Peyer's patch (tissue), 4 donors: ENCODE data around the gene REC114. TPM values are rescaled to one million over a fixed set of nuclear protein-coding genes. Genes with fewer than 3 reads are reported as not detected.

Experiments
- DNase-seq, 3 donors: peaks; one replicate each; pipeline ENCODE4 v3.0.0-alpha.2; 2017 to 2019
- H3K27ac ChIP-seq, 4 donors: fragments of 200-600 bp; sonication (generic); one replicate each; pipeline ENCODE4 v1.5.1; 2016 to 2019
- H3K27me3 ChIP-seq, 2 donors: fragments of 200-600 bp; sonication (generic); one replicate each; pipeline ENCODE4 v1.5.1; 2019
- H3K36me3 ChIP-seq, 3 donors: fragments of 200-600 bp; sonication (generic); one replicate each; pipeline ENCODE4 v1.5.1; 2016 to 2019
- H3K4me1 ChIP-seq, 4 donors: fragments of 200-600 bp; sonication (generic); one replicate each; pipeline ENCODE4 v1.5.1; 2016 to 2019
- H3K4me3 ChIP-seq, 4 donors: fragments of 200-600 bp; sonication (generic); 1 replicate in 3 of 4; 2 replicates in 1 of 4; pipeline ENCODE4 v1.5.1; 2016 to 2019; ENCODE audit warnings: mild to moderate bottlenecking in 1 of 4
- H3K9me3 ChIP-seq, 4 donors: fragments of 200-600 bp; sonication (generic); one replicate each; pipeline ENCODE4 v1.5.1; 2016 to 2019; ENCODE audit warnings: mild to moderate bottlenecking in 1 of 4
- CTCF ChIP-seq, 6 experiments: fragments of 450-650 bp in 4 of 6; fragments of 200-600 bp in 2 of 6; sonication (generic) in 1 of 6; IDR thresholded peaks; one replicate each; pipeline ENCODE4 v1.5.1; 2017 to 2019; ENCODE audit warnings: antibody characterized with exemption in 6 of 6, mild to moderate bottlenecking in 3 of 6, moderate library complexity in 1 of 6
- POLR2A ChIP-seq, 2 donors: fragments of 450-650 bp; IDR thresholded peaks; one replicate each; pipeline ENCODE4 v1.5.1; 2017; ENCODE audit warnings: antibody characterized with exemption in 2 of 2, mild to moderate bottlenecking in 2 of 2, moderate library complexity in 2 of 2
- total RNA-seq, 4 donors: library from RNA; depleted of rRNA; stranded (reverse); fragments of >200 nt; gene quantifications; one replicate each; pipeline ENCODE4 v1.1.0, GENCODE V29; 2016

The REC114 gene
- total RNA-seq, 4 donors from 2014 or later, result not detected

DNA sequence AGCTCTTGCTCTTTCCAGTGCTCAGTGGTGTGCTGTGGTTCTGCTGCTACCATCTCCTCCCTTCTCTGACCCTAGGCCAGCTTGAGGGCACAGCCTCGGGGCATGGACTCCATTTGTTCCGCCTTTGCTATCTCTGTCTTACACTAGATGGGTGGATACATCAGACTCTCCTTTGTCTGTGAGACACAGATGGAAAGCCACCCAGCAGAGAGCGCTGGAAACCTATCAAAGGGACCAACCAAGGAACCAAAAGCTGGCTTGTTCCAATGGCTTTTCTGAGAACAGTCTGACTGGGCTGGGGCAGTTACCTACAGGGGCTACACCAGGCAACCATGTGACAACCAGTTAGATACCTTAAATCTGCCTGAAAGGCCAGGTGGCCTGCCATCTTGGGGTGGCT lies 126.4 kb downstream of the REC114 start:
- Histone ChIP-seq H3K27ac (no peak overlapping the region), H3K9me3 (no peaks in the 10 kb centered on the region), H3K36me3 (peaks cover 0 to 75% (median 0%) of the 10 kb centered on the region in 3 donors), H3K27me3 (no peaks in the 10 kb centered on the region), H3K4me1 (peaks cover 0 to 27% (median 1%) of the 10 kb centered on the region in 4 donors), H3K4me3 (no peak overlapping the region)
- TF ChIP-seq CTCF (IDR thresholded peaks at IDR 0.05) (no peak), POLR2A (IDR thresholded peaks at IDR 0.05) (no peak)
- no peak for DNase-seq

GRCh38 chr15:73570355-73571032 lies 127.5 kb downstream of the REC114 start:
- no peak for DNase-seq
- H3K4me1 ChIP-seq, result peaks cover 0 to 29% (median 1%) of the 10 kb centered on the region in 4 donors
- no peaks in the 10 kb centered on the region for H3K9me3 ChIP-seq
- no peak overlapping the region for H3K4me3 ChIP-seq
- no peak overlapping the region for H3K27ac ChIP-seq
- H3K36me3 ChIP-seq, result peaks cover 0 to 66% (median 0%) of the 10 kb centered on the region in 3 donors
- H3K27me3 ChIP-seq, result no peaks in the 10 kb centered on the region
- TF ChIP-seq POLR2A (IDR thresholded peaks at IDR 0.05) (no peak), CTCF (IDR thresholded peaks at IDR 0.05) (no peak)

DNA sequence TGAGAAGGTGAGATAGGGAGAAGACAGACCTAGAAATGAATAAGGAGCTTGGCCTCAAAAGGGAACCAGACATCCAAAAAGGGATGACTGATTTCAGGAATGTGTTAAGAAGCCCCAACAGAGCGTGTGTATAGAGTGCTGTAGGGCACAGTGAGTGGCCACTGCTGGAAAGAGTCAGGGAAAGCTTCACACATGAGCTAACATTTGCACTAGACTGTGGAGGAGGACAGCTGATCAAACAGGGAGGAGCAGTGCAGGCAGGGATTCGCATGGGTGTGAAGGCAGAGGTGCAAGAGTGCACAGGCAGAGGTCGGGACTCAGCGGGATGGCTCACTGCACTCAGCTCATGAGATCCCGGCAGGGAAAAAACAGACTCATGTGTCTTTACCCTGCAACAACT lies 128.4 kb downstream of the REC114 start:
- no peak for DNase-seq
- Histone ChIP-seq H3K36me3 (peaks cover 0 to 66% (median 0%) of the 10 kb centered on the region in 3 donors), H3K4me3 (no peak overlapping the region), H3K4me1 (peaks cover 0 to 29% (median 1%) of the 10 kb centered on the region in 4 donors), H3K9me3 (no peaks in the 10 kb centered on the region), H3K27me3 (no peaks in the 10 kb centered on the region), H3K27ac (no peak overlapping the region)
- TF ChIP-seq CTCF (IDR thresholded peaks at IDR 0.05), result no peak
- TF ChIP-seq POLR2A (IDR thresholded peaks at IDR 0.05), result no peak

GRCh38 chr15:73572296-73572695 lies 129.3 kb downstream of the REC114 start:
- DNase-seq, result no peak
- H3K4me1 ChIP-seq, result peaks cover 0 to 29% (median 1%) of the 10 kb centered on the region in 4 donors
- TF ChIP-seq CTCF (IDR thresholded peaks at IDR 0.05) (no peak), POLR2A (IDR thresholded peaks at IDR 0.05) (no peak)

DNA sequence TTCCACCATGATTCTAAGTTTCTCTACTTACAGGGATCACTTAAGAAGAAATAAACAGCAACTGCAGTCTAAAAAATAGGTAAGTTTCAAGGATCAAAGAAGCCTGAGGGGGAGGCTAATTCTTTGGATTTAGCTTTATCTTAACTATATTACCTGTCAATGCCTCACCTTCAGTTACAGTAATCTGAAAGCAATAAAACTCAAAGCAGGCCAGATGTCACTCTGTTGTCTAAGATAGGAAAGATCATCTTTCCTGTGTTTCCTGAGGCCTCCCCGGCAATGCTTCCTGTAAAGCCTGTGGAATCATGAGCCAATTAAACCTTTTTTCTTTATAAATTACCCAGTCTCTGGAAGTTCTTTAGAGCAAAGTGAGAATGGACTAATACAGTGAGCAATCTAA lies 130.1 kb downstream of the REC114 start:
- Histone ChIP-seq H3K27ac (peak overlapping the region in 3 of 4 donors; percentile 61 to 85 (median 76)), H3K27me3 (no peaks in the 10 kb centered on the region), H3K36me3 (peaks cover 0 to 51% (median 0%) of the 10 kb centered on the region in 3 donors), H3K9me3 (no peaks in the 10 kb centered on the region), H3K4me1 (peaks cover 0 to 29% (median 1%) of the 10 kb centered on the region in 4 donors), H3K4me3 (no peak overlapping the region)
- no peak for DNase-seq
- no peak for TF ChIP-seq POLR2A (IDR thresholded peaks at IDR 0.05)
- no peak for TF ChIP-seq CTCF (IDR thresholded peaks at IDR 0.05)

More at GRCh38 chr15:73572296-73572695, 129.3 kb downstream of the REC114 start:
- Histone ChIP-seq H3K27ac (peak overlapping the region in 1 of 4 donors; percentile 85), H3K4me3 (no peak overlapping the region), H3K9me3 (no peaks in the 10 kb centered on the region), H3K27me3 (no peaks in the 10 kb centered on the region), H3K36me3 (peaks cover 0 to 59% (median 0%) of the 10 kb centered on the region in 3 donors)
